ENCODE data around the gene VSIG4.
"Not testable (repeated sequence)": the region's sequence is repeated elsewhere in the genome, so short reads cannot be mapped to it uniquely, and the experiment has no call there.

The VSIG4 gene

GRCh38 chrX:65977161-65977560 is 62.7 kb downstream of the VSIG4 start:
- not testable (repeated sequence) for DNase-seq (ENCODE audit: low read depth)

- no peak for DNase-seq (ENCODE audit: low read depth)
Measured at GRCh38 chrX:65976161-65976560, 63.7 kb downstream of the VSIG4 start.

GRCh38 chrX:65975161-65975751 is 64.6 kb downstream of the VSIG4 start:
- DNase-seq (ENCODE audit: low read depth) = not testable (repeated sequence)
